ENCODE results near the gene TPK1. TPM values are rescaled to one million over a fixed set of nuclear protein-coding genes. Genes with fewer than 3 reads are reported as not detected.

The TPK1 gene
- polyA plus RNA-seq, 1 experiment, result 0.38 TPM

DNA sequence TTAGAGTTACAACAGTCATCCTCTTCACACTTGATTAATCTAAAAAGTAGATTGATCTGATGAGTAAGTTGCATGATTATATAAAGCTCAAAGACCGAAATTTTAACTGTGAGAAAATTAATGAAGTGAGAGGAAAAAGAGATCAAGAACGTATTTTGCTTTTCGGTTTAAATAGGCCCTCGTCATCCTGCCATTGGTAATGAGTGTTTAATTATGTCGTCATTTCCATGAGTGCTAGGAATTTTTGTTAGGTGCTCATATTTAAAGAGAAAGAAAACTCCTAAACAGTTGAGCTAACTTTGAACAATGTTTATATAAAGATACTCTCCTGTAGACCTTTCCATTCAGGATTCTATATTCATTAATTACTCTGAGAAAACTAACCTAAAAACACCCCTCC lies 159.4 kb downstream of the TPK1 start:
- Histone ChIP-seq H3K4me3 (ENCODE audit: low read depth, low read length) (no peak overlapping the region), H3K9me3 (ENCODE audit: control insufficient read depth, insufficient read depth, low read length) (peaks cover 3% of the 10 kb centered on the region; the same call in 1 of the 2 replicates), H3K27ac (ENCODE audit: low read depth, low read length) (no peak overlapping the region), H3K27me3 (ENCODE audit: control insufficient read depth, insufficient read depth, low read length) (no peaks in the 10 kb centered on the region)
- POLR2A ChIA-PET, result no interaction called here
- TF ChIP-seq, protein P1, sequence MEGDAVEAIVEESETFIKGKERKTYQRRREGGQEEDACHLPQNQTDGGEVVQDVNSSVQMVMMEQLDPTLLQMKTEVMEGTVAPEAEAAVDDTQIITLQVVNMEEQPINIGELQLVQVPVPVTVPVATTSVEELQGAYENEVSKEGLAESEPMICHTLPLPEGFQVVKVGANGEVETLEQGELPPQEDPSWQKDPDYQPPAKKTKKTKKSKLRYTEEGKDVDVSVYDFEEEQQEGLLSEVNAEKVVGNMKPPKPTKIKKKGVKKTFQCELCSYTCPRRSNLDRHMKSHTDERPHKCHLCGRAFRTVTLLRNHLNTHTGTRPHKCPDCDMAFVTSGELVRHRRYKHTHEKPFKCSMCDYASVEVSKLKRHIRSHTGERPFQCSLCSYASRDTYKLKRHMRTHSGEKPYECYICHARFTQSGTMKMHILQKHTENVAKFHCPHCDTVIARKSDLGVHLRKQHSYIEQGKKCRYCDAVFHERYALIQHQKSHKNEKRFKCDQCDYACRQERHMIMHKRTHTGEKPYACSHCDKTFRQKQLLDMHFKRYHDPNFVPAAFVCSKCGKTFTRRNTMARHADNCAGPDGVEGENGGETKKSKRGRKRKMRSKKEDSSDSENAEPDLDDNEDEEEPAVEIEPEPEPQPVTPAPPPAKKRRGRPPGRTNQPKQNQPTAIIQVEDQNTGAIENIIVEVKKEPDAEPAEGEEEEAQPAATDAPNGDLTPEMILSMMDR (IDR thresholded peaks at IDR 0.05; ENCODE audit: low read depth, low read length), result no peak
- DNase-seq (ENCODE audit: low read depth, low spot score), result no peak
- CTCF ChIA-PET, result no interaction called here

DNA sequence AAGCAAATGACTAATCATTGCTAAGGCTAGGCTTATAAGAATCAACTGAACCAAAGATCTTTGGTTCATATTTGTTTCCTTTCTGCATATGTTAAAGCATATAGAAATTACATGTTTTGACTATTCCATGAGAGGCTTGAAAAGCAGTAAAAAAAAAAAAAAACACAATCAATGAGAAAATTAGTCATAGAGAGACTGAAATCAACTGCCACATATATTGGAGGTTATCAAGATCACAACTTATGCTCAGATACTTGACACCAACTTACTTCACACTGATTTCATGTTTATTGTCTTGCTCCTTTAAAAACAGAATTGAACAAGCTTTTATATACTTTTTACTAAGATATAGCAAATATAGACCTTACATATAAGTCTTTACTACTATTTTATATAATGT lies 161.3 kb downstream of the TPK1 start:
- no peaks in the 10 kb centered on the region for H3K27me3 ChIP-seq (ENCODE audit: control insufficient read depth, insufficient read depth, low read length)
- TF ChIP-seq, protein P1 (IDR thresholded peaks at IDR 0.05; ENCODE audit: low read depth, low read length), result no peak
- DNase-seq (ENCODE audit: low read depth, low spot score), result no peak
- ChIA-PET CTCF (no interaction called here), POLR2A (no interaction called here)
- H3K4me3 ChIP-seq (ENCODE audit: low read depth, low read length), result no peak overlapping the region
- no peaks in the 10 kb centered on the region for H3K9me3 ChIP-seq (ENCODE audit: control insufficient read depth, insufficient read depth, low read length)
- H3K27ac ChIP-seq (ENCODE audit: low read depth, low read length), result no peak overlapping the region

DNA sequence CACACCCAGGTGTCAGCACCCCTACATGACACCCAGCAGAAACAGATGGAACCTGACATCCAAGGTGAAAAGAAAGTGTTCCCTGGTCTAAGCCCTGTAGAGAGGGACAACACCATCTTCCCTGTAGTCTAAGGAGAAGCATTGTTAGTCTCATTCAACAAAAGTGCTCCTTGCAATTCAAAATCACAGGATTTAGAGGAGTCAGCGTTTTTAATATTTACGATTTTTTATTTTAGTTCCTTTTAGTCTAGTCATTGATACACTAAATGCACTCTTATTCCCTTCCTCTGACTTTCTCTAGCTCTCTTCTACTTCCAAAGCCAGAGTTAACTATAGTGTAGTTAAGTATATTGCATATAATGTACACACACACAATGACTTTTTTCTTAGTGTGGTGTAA lies 163.0 kb downstream of the TPK1 start:
- DNase-seq (ENCODE audit: low read depth, low spot score), result no peak
- no peaks in the 10 kb centered on the region for H3K27me3 ChIP-seq (ENCODE audit: control insufficient read depth, insufficient read depth, low read length)
- no peaks in the 10 kb centered on the region for H3K9me3 ChIP-seq (ENCODE audit: control insufficient read depth, insufficient read depth, low read length)
- H3K4me3 ChIP-seq (ENCODE audit: low read depth, low read length), result no peak overlapping the region
- TF ChIP-seq, protein P1 (IDR thresholded peaks at IDR 0.05; ENCODE audit: low read depth, low read length), result no peak
- H3K27ac ChIP-seq (ENCODE audit: low read depth, low read length), result no peak overlapping the region
- CTCF ChIA-PET, result no interaction called here
- POLR2A ChIA-PET, result no interaction called here

DNA sequence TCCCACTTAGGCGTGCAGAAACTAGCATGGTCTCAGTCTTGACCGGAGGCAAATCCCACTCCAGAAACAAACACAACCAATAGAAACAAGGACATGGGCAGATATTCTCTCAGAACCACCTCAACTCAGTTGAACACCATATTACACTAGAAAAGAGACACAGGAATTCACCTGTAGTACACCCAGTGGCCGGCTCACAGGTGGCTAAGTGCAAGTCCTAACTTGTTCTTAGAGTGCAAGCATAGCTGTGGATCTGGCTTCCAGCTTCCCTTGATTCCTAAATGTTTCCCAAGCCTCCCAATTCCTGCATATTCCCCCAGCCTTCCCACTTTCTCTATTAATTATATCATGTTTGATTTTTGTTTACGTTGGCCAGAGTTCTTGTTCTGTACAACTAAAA lies 164.4 kb downstream of the TPK1 start:
- no peak overlapping the region for H3K4me3 ChIP-seq (ENCODE audit: low read depth, low read length)
- no peaks in the 10 kb centered on the region for H3K9me3 ChIP-seq (ENCODE audit: control insufficient read depth, insufficient read depth, low read length)
- H3K27me3 ChIP-seq (ENCODE audit: control insufficient read depth, insufficient read depth, low read length), result no peaks in the 10 kb centered on the region
- DNase-seq (ENCODE audit: low read depth, low spot score), result no peak
- POLR2A ChIA-PET, result no interaction called here
- CTCF ChIA-PET, result no interaction called here
- TF ChIP-seq, protein P1 (IDR thresholded peaks at IDR 0.05; ENCODE audit: low read depth, low read length), result no peak
- no peak overlapping the region for H3K27ac ChIP-seq (ENCODE audit: low read depth, low read length)

DNA sequence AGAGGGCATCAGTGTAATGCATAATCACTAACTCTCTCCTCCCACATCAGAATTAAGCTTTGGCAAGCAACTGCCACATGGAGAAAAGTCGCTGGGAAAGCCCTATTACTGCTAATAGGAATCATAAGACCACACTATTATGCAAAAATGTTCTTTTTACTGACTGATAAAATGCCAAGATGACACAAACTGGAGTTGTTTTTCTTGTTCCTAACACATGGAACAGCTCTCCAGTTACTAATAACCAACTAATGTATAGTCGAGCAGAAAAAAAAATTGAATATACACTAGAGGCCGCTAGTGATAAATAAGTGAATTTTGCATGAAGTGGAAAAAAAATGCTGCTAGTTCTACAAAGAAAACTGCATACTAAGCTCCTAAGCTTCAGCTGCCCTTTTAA lies 165.6 kb downstream of the TPK1 start:
- Histone ChIP-seq H3K4me3 (ENCODE audit: low read depth, low read length) (no peak overlapping the region), H3K27me3 (ENCODE audit: control insufficient read depth, insufficient read depth, low read length) (no peaks in the 10 kb centered on the region), H3K27ac (ENCODE audit: low read depth, low read length) (no peak overlapping the region), H3K9me3 (ENCODE audit: control insufficient read depth, insufficient read depth, low read length) (no peaks in the 10 kb centered on the region)
- TF ChIP-seq, protein P1 (IDR thresholded peaks at IDR 0.05; ENCODE audit: low read depth, low read length), result no peak
- ChIA-PET CTCF (no interaction called here), POLR2A (no interaction called here)
- no peak for DNase-seq (ENCODE audit: low read depth, low spot score)
